Fibroblast of pulmonary artery (primary cell): ENCODE measurements around the gene KIAA1549.

Experiments
- DNase-seq: peaks from one replicate; pipeline ENCODE4 v3.0.0-alpha.2; 2010; ENCODE audit warnings: low read depth
- H3K4me3 ChIP-seq: replicated peaks from 2 replicates; pipeline ENCODE4 v1.5.1; 2011; ENCODE audit warnings: low read depth, mild to moderate bottlenecking, control low read depth, low read length, moderate library complexity
- TF ChIP-seq, protein P1 (sequence below): IDR thresholded peaks from 2 replicates; pipeline ENCODE4 v1.5.1; 2011; ENCODE audit warnings: mild to moderate bottlenecking, control low read depth, low read length, inconsistent platforms; ENCODE audit errors: missing control alignments

The KIAA1549 gene

DNA sequence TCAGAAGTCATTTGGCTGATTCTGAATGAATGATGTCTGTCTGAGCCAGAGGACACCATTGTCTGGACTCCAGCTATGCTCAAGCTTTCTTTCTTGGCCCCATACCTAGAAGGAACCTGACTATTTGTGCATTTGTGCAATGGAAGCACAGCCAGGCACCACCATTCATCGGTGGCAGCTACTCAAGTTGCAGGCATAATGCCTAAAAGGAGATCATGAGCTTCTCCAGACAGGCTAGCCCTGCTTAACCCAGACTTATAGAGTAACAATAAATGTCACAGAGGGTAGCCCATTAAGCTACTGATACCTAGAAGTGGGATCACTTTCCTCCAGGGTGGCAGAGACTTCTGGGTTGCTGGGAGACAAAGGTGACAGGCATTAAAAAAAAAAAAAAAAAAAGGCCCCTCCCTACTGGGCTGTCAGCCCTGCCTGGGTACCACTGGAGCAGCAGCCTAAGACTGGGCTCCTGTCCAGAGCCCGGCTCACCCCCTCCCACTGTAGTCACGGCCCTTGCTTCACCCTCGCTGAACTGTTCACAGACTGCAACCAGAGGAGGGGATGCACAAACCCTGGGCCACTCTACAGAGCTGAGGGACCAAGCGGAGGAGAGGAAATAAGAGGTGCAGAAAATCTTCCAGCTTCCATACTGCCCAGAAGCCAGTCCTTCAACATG lies 107.8 kb downstream of the KIAA1549 start:
- H3K4me3 ChIP-seq = no peak overlapping the region
- no peak for DNase-seq
- TF ChIP-seq, protein P1, sequence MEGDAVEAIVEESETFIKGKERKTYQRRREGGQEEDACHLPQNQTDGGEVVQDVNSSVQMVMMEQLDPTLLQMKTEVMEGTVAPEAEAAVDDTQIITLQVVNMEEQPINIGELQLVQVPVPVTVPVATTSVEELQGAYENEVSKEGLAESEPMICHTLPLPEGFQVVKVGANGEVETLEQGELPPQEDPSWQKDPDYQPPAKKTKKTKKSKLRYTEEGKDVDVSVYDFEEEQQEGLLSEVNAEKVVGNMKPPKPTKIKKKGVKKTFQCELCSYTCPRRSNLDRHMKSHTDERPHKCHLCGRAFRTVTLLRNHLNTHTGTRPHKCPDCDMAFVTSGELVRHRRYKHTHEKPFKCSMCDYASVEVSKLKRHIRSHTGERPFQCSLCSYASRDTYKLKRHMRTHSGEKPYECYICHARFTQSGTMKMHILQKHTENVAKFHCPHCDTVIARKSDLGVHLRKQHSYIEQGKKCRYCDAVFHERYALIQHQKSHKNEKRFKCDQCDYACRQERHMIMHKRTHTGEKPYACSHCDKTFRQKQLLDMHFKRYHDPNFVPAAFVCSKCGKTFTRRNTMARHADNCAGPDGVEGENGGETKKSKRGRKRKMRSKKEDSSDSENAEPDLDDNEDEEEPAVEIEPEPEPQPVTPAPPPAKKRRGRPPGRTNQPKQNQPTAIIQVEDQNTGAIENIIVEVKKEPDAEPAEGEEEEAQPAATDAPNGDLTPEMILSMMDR = no peak

DNA sequence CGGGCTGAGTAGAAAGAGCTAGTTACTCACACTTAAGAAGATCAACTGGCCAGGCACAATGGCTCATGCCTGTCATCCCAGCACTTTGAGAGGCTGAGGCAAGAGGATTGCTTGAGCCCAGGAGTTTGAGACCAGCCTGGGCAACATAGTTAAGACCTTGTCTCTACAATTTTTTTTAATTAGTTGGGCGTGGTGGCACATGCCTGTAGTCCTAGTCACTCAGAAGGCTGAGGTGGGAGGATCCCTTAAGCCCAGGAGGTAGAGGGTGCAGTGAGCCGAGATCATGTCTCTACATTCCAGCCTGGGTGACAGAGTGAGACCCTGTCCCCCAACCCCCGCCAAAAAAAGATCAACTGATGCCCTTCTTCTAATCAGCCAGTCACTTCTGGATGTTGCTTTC lies 108.6 kb downstream of the KIAA1549 start:
- TF ChIP-seq, protein P1 = no peak
- no peak overlapping the region for H3K4me3 ChIP-seq
- no peak for DNase-seq

DNA sequence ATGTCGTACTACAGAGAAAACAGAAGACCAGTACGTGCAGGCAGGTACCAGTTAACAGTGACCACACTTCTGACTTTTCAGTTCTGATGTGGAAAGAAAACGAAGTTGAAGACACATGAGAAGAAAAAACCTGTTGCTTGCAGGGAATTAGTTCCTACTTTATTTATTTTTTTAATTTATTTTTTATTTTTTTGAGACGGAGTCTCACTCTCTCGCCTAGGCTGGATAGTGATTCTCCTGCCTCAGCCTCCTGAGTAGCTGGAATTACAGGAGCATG lies 109.4 kb downstream of the KIAA1549 start:
- no peak overlapping the region for H3K4me3 ChIP-seq
- TF ChIP-seq, protein P1 = no peak
- DNase-seq = no peak

DNA sequence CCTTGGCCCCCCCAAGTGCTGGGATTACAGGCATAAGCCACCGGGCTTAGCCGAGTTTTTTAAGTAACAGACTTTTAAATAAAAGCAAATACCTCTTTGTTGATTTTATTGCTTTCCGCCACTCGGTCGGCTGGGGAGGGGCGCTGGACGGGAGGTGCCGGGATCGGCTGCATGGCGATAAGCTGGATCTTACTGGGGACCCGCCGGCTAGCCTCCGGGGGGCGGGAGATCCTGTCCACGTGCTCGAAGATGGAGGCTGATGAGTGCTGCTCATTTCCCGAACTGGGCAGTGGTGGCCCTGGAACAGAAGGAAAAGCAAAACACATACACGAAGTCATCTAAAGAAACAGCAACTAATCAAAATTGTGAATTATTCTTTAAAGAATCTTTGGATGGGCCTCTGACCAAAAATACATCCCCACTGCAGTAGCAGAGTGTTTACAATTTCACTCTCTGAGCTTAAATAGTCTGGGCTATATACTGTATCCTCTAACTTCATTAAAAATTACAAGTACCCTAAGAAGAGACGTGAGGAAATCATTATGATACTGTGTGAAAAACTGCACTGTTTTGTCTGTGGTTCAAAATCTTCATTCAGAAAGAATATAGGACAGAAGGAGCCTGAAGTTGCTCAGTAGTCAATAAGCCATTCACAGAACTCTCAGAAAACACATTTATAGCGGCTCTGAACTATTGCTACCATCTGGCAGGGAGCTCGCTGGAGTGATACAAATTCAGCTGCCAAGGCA lies 110.0 kb downstream of the KIAA1549 start:
- no peak overlapping the region for H3K4me3 ChIP-seq
- TF ChIP-seq, protein P1 = no peak
- DNase-seq = no peak

DNA sequence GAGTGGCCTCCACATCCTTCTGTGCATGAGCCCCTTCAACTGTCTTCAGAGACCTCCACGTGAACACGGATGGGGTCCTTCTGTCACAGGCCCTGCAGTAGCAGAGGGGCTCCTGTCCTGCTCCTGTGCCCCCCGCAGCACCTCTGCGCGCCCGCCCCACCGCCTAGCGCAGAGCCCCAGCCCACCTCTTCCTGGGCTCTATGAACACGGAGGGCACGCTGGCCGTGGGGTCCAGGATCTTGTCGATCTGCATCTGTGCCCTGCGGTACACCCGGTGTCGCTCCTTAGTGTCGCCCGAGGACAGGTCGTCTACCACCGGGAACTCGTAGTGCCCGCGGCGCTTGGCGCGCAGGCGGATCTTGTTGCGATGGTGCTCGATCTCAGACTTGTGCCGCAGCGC lies 111.8 kb downstream of the KIAA1549 start:
- H3K4me3 ChIP-seq = no peak overlapping the region
- TF ChIP-seq, protein P1 = no peak
- no peak for DNase-seq

DNA sequence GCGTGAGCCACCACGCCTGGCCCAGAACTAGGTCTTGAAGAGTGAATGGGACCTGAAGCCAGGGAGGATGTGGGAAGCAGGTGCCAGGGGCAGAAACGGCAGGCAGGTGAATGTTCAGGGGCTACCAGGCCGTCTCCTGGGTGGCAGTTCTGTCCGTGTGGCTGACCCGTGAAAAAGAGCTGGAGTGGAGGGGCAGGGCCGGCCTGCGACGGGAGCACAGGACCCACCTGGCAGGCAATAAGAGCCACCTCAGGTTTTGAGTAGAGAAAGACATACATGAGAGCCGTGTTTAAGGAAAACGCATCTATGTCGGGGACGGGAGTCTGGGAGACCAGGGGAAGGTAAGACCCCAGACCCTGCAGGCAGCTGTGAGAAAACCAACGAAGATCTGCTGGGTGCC lies 112.5 kb downstream of the KIAA1549 start:
- TF ChIP-seq, protein P1 = no peak
- no peak for DNase-seq
- no peak overlapping the region for H3K4me3 ChIP-seq

DNA sequence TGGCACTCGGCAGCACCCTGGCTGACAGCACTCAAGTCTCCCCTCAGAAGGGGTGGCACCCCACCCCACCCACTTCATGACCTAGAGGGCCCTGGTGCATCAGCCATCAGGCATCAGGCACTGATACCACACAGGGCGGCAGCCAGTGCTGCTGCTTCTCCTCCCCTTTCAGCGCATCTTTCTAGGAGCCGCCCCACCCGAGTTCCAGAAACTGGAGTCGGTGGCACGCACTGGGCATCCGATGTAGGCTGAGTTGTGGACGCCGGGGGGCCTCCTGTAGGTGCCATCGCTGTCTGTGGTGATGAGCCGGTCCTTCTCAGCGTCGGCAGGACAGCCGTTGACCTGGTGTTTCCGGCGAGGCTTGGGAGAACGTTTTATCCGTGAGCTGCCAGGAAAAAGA lies 113.4 kb downstream of the KIAA1549 start:
- no peak for DNase-seq
- TF ChIP-seq, protein P1 = no peak
- no peak overlapping the region for H3K4me3 ChIP-seq
